Measurements from ENCODE around the gene WDR91. TPM values are rescaled to one million over a fixed set of nuclear protein-coding genes. Genes with fewer than 3 reads are reported as not detected.

Gene WDR91
- total RNA-seq, 1 experiment from 2014 or later: 10.1 TPM

- TF ChIP-seq ELF1 (IDR thresholded peaks at IDR 0.05; ENCODE audit: borderline replicate concordance, low read depth) (no peak), POLR2AphosphoS5 (IDR thresholded peaks at IDR 0.05; ENCODE audit: low read depth, low read length) (peak; percentile 90), CBX3 (IDR thresholded peaks at IDR 0.05; ENCODE audit: low read depth) (no peak), JUND (IDR thresholded peaks at IDR 0.05) (no peak), ZNF274 (IDR thresholded peaks at IDR 0.05; ENCODE audit: low read depth, low read length) (no peak), SIN3A (IDR thresholded peaks at IDR 0.05; ENCODE audit: low read depth) (peak; percentile 47; the same call in 1 of the 2 replicates), CEBPB (IDR thresholded peaks at IDR 0.05; ENCODE audit: low read depth) (no peak)
Measured at GRCh38 chr7:135211179-135211945, at the start of gene WDR91 (continued).

- ChIA-PET POLR2A (no interaction called here), CTCF (no interaction called here), RAD21 (ENCODE audit: low non-redundant PET in 1 of 2, low total read pairs in 2 of 2, uncharacterized antibody in 2 of 2, unreplicated experiment in 2 of 2) (interaction anchor here in 1 of 2 experiments (0.6 kb wide), 1 partner anchor 122 kb away, joined by 3 read pairs; no protein-coding TSS in a partner anchor)
- DNase-seq (ENCODE audit: low read depth, low spot score) (no peak), ATAC-seq (no peak)
- Histone ChIP-seq H3K4me2 (ENCODE audit: low read length) (no peak overlapping the region), H3K36me3 (ENCODE audit: control insufficient read depth in 1 of 2, insufficient read depth in 2 of 2, low read length in 2 of 2) (no peaks in the 10 kb centered on the region), H3K4me1 (ENCODE audit: control insufficient read depth in 1 of 2, insufficient read depth in 2 of 2, low read length in 2 of 2) (no peaks in the 10 kb centered on the region), H3K27ac (ENCODE audit: low read depth, low read length) (no peak overlapping the region), H3K9ac (ENCODE audit: low read length) (no peak overlapping the region), H2AFZ (ENCODE audit: low read depth, low read length, poor library complexity, severe bottlenecking) (no peak overlapping the region), H3K9me2 (ENCODE audit: insufficient read depth) (no peaks in the 10 kb centered on the region), H3K27me3 (ENCODE audit: insufficient read depth, low read length) (no peaks in the 10 kb centered on the region), H3K9me3 (ENCODE audit: control insufficient read depth in 1 of 2, insufficient read depth in 1 of 2, low read depth in 1 of 2, low read length in 2 of 2) (no peaks in the 10 kb centered on the region), H3K4me3 (replicated peaks in 1 of 2; ENCODE audit: low read depth in 1 of 2, low read length in 2 of 2) (no peak overlapping the region), H4K20me1 (ENCODE audit: insufficient read depth) (no peaks in the 10 kb centered on the region), H3K79me2 (ENCODE audit: insufficient read depth, low read length) (no peaks in the 10 kb centered on the region)
- TF ChIP-seq YY1 (IDR thresholded peaks at IDR 0.05; ENCODE audit: extremely low read depth, insufficient replicate concordance, low read depth, low read length) (no peak), REST (IDR thresholded peaks at IDR 0.05; ENCODE audit: low read depth) (no peak), CBX3 (IDR thresholded peaks at IDR 0.05; ENCODE audit: low read depth) (no peak), ZNF274 (IDR thresholded peaks at IDR 0.05; ENCODE audit: low read depth, low read length) (no peak), RAD21 (IDR thresholded peaks at IDR 0.05; ENCODE audit: low read depth) (no peak), JUND (IDR thresholded peaks at IDR 0.05) (no peak), POLR2A (IDR thresholded peaks at IDR 0.05; ENCODE audit: borderline replicate concordance, extremely low read depth, insufficient read depth, insufficient read length) (no peak), EZH2 (IDR thresholded peaks at IDR 0.05) (no peak), TCF7L2 (IDR thresholded peaks at IDR 0.05; ENCODE audit: borderline replicate concordance, extremely low read depth, insufficient read depth, insufficient read length) (no peak), SP1 (IDR thresholded peaks at IDR 0.05; ENCODE audit: low read depth) (no peak), CTCF (IDR thresholded peaks at IDR 0.05 in 2 of 3, conservative IDR thresholded peaks at IDR 0.05 in 1 of 3; ENCODE audit: borderline replicate concordance in 1 of 3, insufficient read depth in 1 of 3, low read depth in 2 of 3, low read length in 2 of 3) (no peak), EGR1 (IDR thresholded peaks at IDR 0.05; ENCODE audit: low read depth) (no peak), ELF1 (IDR thresholded peaks at IDR 0.05; ENCODE audit: borderline replicate concordance, low read depth) (no peak)
- intact Hi-C loops (cut with micrococcal nuclease): no loop called here
- BruUV-seq (replicated peaks): no TSS peak
Measured at GRCh38 chr7:135260470-135260869, 49.1 kb upstream of the WDR91 start.
